ENCODE data around the gene NPM3. TPM values are rescaled to one million over a fixed set of nuclear protein-coding genes. Genes with fewer than 3 reads are reported as not detected.

NPM3 gene
- total RNA-seq, 3 donors from 2014 or later: 14.4 to 27.4 (median 15.3) TPM

GRCh38 chr10:101775273-101776160 lies 7.7 kb downstream of the NPM3 start, which contains the start of gene FGF8:
Gene FGF8, minus strand, starts transcription at chr10:101776114. Its CDS starts 214 bp downstream, at chr10:101775900.
- TF ChIP-seq CTCF (IDR thresholded peaks at IDR 0.05): no peak
- ATAC-seq (no peak), DNase-seq (no peak)
- Histone ChIP-seq H3K4me1 (ENCODE audit: low read depth) (peaks cover 34% of the 10 kb centered on the region), H3K4me3 (no peak within 1 kb of the TSS), H3K9me3 (no peaks in the 10 kb centered on the region), H3K36me3 (ENCODE audit: low read depth) (no peaks in the 10 kb centered on the region)
- intact Hi-C loops (cut with DNase I, micrococcal nuclease): loop anchor here in 1 of 2 donors (10.0 kb wide), 1 partner anchor 171 kb away; no protein-coding TSS in a partner anchor

GRCh38 chr10:101774589-101775272 lies 8.5 kb downstream of the NPM3 start:
- DNase-seq (no peak), ATAC-seq (no peak)
- Histone ChIP-seq H3K4me3 (no peak overlapping the region), H3K36me3 (ENCODE audit: low read depth) (no peaks in the 10 kb centered on the region), H3K4me1 (ENCODE audit: low read depth) (peaks cover 27% of the 10 kb centered on the region), H3K9me3 (no peaks in the 10 kb centered on the region)
- intact Hi-C loops (cut with DNase I, micrococcal nuclease): loop anchor here in 1 of 2 donors (10.0 kb wide), 1 partner anchor 170 kb away; no protein-coding TSS in a partner anchor
- no peak for TF ChIP-seq CTCF (IDR thresholded peaks at IDR 0.05)

DNA sequence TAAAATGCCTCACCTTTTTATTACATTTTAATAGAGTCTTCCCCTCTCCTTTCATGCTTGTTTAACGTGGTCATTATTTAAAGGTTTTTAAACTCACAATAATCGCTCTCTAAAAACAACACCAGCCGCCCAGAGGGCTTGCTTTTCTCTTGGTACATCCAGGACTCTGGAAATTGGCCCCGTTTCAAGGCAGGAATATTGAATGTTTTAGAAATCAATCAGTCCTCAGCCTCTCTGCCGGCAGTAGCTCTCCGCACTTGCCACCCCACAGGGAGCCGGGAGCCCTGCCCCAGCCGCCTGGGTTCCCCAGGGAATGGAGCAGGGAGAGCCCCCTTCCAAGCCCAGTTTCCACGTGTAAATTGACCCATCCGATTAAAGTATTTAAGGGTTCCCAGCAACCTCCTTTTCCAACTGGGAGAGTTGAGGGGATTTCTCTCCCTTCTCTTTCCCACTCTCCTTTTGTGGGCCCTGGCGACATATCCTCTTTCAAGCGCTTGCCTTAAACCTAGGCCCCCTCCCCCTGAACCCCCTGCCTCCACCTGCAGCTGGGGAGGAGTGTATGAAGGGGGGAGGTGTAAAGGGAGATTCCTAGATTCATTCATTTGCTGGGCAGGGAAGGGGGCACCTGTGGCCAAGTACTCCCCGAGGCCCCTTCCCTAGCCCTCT lies 9.2 kb downstream of the NPM3 start:
- no peak for DNase-seq
- Histone ChIP-seq H3K4me1 (ENCODE audit: low read depth) (peaks cover 21% of the 10 kb centered on the region), H3K9me3 (no peaks in the 10 kb centered on the region), H3K4me3 (no peak overlapping the region), H3K36me3 (ENCODE audit: low read depth) (no peaks in the 10 kb centered on the region)
- ATAC-seq: no peak
- intact Hi-C loops (cut with DNase I, micrococcal nuclease): loop anchor here in 1 of 2 donors (10.0 kb wide), 1 partner anchor 169 kb away; no protein-coding TSS in a partner anchor
- no peak for TF ChIP-seq CTCF (IDR thresholded peaks at IDR 0.05)

DNA sequence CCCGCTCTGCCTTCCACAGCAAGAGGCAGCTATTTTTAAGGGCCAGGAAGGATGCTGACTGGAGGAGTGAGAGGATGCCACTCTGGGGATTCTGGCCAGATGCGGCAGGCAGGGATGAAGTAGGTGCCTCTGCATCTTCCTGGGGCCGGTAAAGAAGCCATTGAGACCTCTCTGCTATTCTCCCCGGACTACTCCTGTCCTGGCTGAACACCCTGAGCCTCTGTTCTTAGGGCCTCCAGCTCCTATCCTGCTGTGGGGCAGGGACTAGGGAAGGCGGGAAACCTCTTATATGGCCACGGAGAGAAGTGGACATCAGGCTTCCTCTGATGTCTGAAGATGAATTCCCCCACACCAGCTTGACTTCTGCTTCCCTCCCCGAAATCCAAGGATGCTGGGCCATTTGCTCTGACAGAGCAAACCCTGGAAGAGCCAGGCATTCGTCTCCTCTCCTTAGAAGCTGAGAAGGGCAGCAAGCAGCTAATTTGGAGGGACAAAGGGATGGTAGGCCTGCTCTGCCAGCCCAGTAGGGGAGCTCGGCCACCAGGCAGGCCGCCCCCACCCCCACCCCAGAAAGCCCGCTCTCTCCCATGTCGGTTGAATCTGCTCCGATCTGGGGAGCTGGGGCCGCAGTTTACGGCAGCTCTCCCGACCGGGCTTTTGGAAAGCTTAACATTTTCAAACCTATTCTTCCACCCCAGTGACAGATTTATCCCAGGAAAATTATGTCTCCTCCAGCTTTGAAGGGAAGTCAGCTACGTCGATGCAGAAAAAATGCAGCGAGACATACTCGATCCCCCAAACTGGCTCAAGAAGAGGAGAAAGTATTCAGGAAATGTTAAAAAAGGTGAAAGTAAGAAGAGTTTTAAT lies 10.1 kb downstream of the NPM3 start:
- Histone ChIP-seq H3K4me1 (ENCODE audit: low read depth) (peaks cover 12% of the 10 kb centered on the region), H3K9me3 (no peaks in the 10 kb centered on the region), H3K4me3 (no peak overlapping the region), H3K36me3 (ENCODE audit: low read depth) (no peaks in the 10 kb centered on the region)
- ATAC-seq (no peak), DNase-seq (no peak)
- TF ChIP-seq CTCF (IDR thresholded peaks at IDR 0.05): no peak
- intact Hi-C loops (cut with DNase I, micrococcal nuclease): loop anchor here in 1 of 2 donors (10.0 kb wide), 1 partner anchor 168 kb away; no protein-coding TSS in a partner anchor
